Endothelial cell of umbilical vein (primary cell): ENCODE data around the gene DNAJC12. TPM values are rescaled to one million over a fixed set of nuclear protein-coding genes. Genes with fewer than 3 reads are reported as not detected.

Experiments
- BruUV-seq: library from RNA; stranded (reverse); fragments of 400-500 nt; replicated peaks from 2 replicates; lab custom pipeline; 2021; lab: Mats Ljungman, UMichigan
- CTCF ChIA-PET: fragments of 300-600, 350-600 bp; sonication (Branson Sonifier 250); formaldehyde crosslinking; loops from one replicate; lab custom pipeline; 2021; ENCODE audit warnings: antibody characterized with exemption, inconsistent platforms; lab: Charles Lee
- POLR2A ChIA-PET: fragments of 300-600, 350-600 bp; sonication (Branson Sonifier 250); formaldehyde crosslinking; loops from one replicate; lab custom pipeline; 2021; ENCODE audit warnings: antibody characterized with exemption, inconsistent platforms; lab: Charles Lee
- DNase-seq: peaks from one replicate; pipeline ENCODE4 v3.0.0-alpha.2; 2011; ENCODE audit warnings: low read depth, low spot score
- FAIRE-seq: peaks from 2 replicates; lab custom pipeline; 2011; peaks lifted over from hg19 to GRCh38; lab: Jason Lieb, UNC
- H2AFZ ChIP-seq: 2 replicates; pipeline ENCODE4 v1.6.0; 2012; ENCODE audit warnings: low read depth, low read length, control low read depth, inconsistent platforms
- H3K27ac ChIP-seq: 2 replicates; pipeline ENCODE4 v1.5.1; 2011; ENCODE audit warnings: low read depth, mild to moderate bottlenecking, control low read depth, low read length, moderate library complexity; ENCODE audit not compliant: insufficient read depth
- H3K27me3 ChIP-seq, 2 experiments: 2 replicates each; pipeline versions ENCODE4 v1.6.0 to v1.6.1; 2011; ENCODE audit warnings: low read length in 2 of 2, mixed read lengths in 1 of 2; ENCODE audit not compliant: control insufficient read depth in 2 of 2, insufficient read depth in 2 of 2
- H3K36me3 ChIP-seq, 2 experiments: 2 replicates in 1 of 2; 3 replicates in 1 of 2; pipeline ENCODE4 v1.5.1; 2011; ENCODE audit warnings: low read length in 2 of 2, mild to moderate bottlenecking in 1 of 2, moderate library complexity in 1 of 2; ENCODE audit not compliant: control insufficient read depth in 2 of 2, insufficient read depth in 2 of 2; ENCODE audit errors: extremely low read depth in 1 of 2
- H3K4me1 ChIP-seq: 3 replicates; pipeline ENCODE4 v1.5.1; 2011; ENCODE audit warnings: mild to moderate bottlenecking, low read length; ENCODE audit not compliant: control insufficient read depth, insufficient read depth; ENCODE audit errors: extremely low read depth
- H3K4me2 ChIP-seq: 2 replicates; pipeline ENCODE4 v1.6.1; 2011; ENCODE audit warnings: low read length, control low read depth, mixed read lengths; ENCODE audit not compliant: insufficient read depth
- H3K4me3 ChIP-seq, 3 experiments: fragments of 200-600 bp in 1 of 3; sonication (generic), shearing (Covaris generic) in 1 of 3; replicated peaks in 1 of 3; 2 replicates each; pipeline ENCODE4 v1.5.1; 2011 to 2016; ENCODE audit warnings: control low read depth in 3 of 3, low read length in 3 of 3, mild to moderate bottlenecking in 2 of 3, inconsistent platforms in 1 of 3, low read depth in 1 of 3, moderate library complexity in 1 of 3; ENCODE audit not compliant: insufficient read depth in 1 of 3
- H3K79me2 ChIP-seq: 2 replicates; pipeline ENCODE4 v1.6.0; 2012; ENCODE audit warnings: low read length, inconsistent platforms; ENCODE audit not compliant: control insufficient read depth, insufficient read depth
- H3K9ac ChIP-seq: replicated peaks from 2 replicates; pipeline ENCODE3; 2011; ENCODE audit warnings: low read length, control low read depth; ENCODE audit not compliant: insufficient read depth; ENCODE audit errors: extremely low read depth
- H3K9me1 ChIP-seq: replicated peaks from 3 replicates; pipeline ENCODE4 v1.6.0; 2011; ENCODE audit warnings: mild to moderate bottlenecking, low read length; ENCODE audit not compliant: control insufficient read depth, insufficient read depth; ENCODE audit errors: extremely low read depth
- H3K9me3 ChIP-seq: replicated peaks from 2 replicates; pipeline ENCODE4 v1.5.1; 2012; ENCODE audit warnings: low read length, inconsistent platforms; ENCODE audit not compliant: control insufficient read depth, insufficient read depth
- H4K20me1 ChIP-seq: replicated peaks from 2 replicates; pipeline ENCODE3; 2011; ENCODE audit warnings: mild to moderate bottlenecking, low read length; ENCODE audit not compliant: control insufficient read depth, insufficient read depth; ENCODE audit errors: extremely low read depth
- EZH2 ChIP-seq: IDR thresholded peaks from 2 replicates; pipeline ENCODE4 v1.6.1; 2012; ENCODE audit warnings: borderline replicate concordance, low read depth, mild to moderate bottlenecking, moderate library complexity, low read length, inconsistent platforms; ENCODE audit not compliant: severe bottlenecking
- FOS ChIP-seq: IDR thresholded peaks from 2 replicates; pipeline ENCODE4 v1.6.1; 2011; ENCODE audit warnings: mild to moderate bottlenecking, low read length, moderate library complexity, borderline replicate concordance; ENCODE audit not compliant: insufficient read depth
- GATA2 ChIP-seq: IDR thresholded peaks from 2 replicates; pipeline ENCODE4 v1.7.0; 2011; ENCODE audit warnings: low read depth, mild to moderate bottlenecking, moderate library complexity, mixed read lengths, low read length; ENCODE audit not compliant: insufficient read length, insufficient read depth
- JUN ChIP-seq: IDR thresholded peaks from 2 replicates; pipeline ENCODE4 v1.6.1; 2011; ENCODE audit warnings: borderline replicate concordance, low read depth; ENCODE audit not compliant: insufficient read length, insufficient read depth
- MYC ChIP-seq: IDR thresholded peaks from one replicate; pipeline ENCODE4 v1.6.1; 2011; ENCODE audit warnings: mild to moderate bottlenecking, low read depth, low read length
- POLR2A ChIP-seq: IDR thresholded peaks from 2 replicates; pipeline ENCODE4 v1.6.1; 2012; ENCODE audit warnings: low read depth, mild to moderate bottlenecking, control low read depth, low read length
- POLR2AphosphoS5 ChIP-seq: IDR thresholded peaks from 2 replicates; pipeline ENCODE4 v1.6.1; 2012; ENCODE audit warnings: low read depth, mild to moderate bottlenecking, control low read depth, low read length, moderate library complexity; ENCODE audit not compliant: insufficient read depth
- dilution Hi-C: fragments of 300-500 bp; cut with MboI; formaldehyde crosslinking; loops from one replicate; pipeline ENCODE4 v1.15.0; 2019; ENCODE audit warnings: low sequenced_read_pairs; ENCODE audit not compliant: extremely low pct_ligation_motif_present
- intact Hi-C: fragments of 100-400 bp; cut with micrococcal nuclease; formaldehyde crosslinking; loops from one replicate; pipeline ENCODE4 v1.10.0; 2022
- polyA plus RNA-seq, 4 experiments: library from polyadenylated mRNA; depleted of rRNA in 3 of 4; stranded (reverse) in 3 of 4; unstranded in 1 of 4; fragments of >200 nt; gene quantifications; 2 replicates each; pipeline versions ENCODE4 v1.2.1 to v1.2.3, GENCODE V29; 2011 to 2012; ENCODE audit warnings: missing spikeins in 1 of 4
- small RNA-seq: library from RNA; depleted of rRNA; stranded (forward); fragments of <200 nt; gene quantifications from one replicate; pipeline ENCODE3, GENCODE V24; 2012; ENCODE audit warnings: low replicate concordance, low read depth; ENCODE audit not compliant: insufficient read depth, insufficient read length
- total RNA-seq: library from RNA; stranded (reverse); gene quantifications from 2 replicates; pipeline ENCODE4 v1.2.3, GENCODE V29; 2021
- TF ChIP-seq, protein P1 (sequence below), 2 donors: IDR thresholded peaks; 1 replicate in 1 of 2; 2 replicates in 1 of 2; pipeline ENCODE4 v1.5.1; 2011; ENCODE audit warnings: low read length in 2 of 2, mild to moderate bottlenecking in 2 of 2, moderate library complexity in 2 of 2, control low read depth in 1 of 2, inconsistent platforms in 1 of 2, low read depth in 1 of 2; ENCODE audit not compliant: insufficient read depth in 1 of 2; ENCODE audit errors: extremely low read depth in 1 of 2
- TF ChIP-seq, protein P2 (sequence below): IDR thresholded peaks from 2 replicates; pipeline ENCODE4 v1.6.1; 2011; ENCODE audit not compliant: insufficient read depth, insufficient read length

DNAJC12 gene
- total and polyA plus RNA-seq, 2 donors (not counting 3 experiments of a cell fraction or from before 2014, with no cell fraction given): 0.54 to 1.0 TPM

- TF ChIP-seq JUN (no peak), EZH2 (no peak), GATA2 (no peak), FOS (no peak), POLR2AphosphoS5 (no peak), MYC (no peak), POLR2A (no peak)
- TF ChIP-seq, protein P1, sequence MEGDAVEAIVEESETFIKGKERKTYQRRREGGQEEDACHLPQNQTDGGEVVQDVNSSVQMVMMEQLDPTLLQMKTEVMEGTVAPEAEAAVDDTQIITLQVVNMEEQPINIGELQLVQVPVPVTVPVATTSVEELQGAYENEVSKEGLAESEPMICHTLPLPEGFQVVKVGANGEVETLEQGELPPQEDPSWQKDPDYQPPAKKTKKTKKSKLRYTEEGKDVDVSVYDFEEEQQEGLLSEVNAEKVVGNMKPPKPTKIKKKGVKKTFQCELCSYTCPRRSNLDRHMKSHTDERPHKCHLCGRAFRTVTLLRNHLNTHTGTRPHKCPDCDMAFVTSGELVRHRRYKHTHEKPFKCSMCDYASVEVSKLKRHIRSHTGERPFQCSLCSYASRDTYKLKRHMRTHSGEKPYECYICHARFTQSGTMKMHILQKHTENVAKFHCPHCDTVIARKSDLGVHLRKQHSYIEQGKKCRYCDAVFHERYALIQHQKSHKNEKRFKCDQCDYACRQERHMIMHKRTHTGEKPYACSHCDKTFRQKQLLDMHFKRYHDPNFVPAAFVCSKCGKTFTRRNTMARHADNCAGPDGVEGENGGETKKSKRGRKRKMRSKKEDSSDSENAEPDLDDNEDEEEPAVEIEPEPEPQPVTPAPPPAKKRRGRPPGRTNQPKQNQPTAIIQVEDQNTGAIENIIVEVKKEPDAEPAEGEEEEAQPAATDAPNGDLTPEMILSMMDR (IDR thresholded peaks at IDR 0.05; ENCODE audit: extremely low read depth in 1 of 2, insufficient read depth in 1 of 2, low read depth in 1 of 2, low read length in 2 of 2): no peak
- TF ChIP-seq, protein P2, sequence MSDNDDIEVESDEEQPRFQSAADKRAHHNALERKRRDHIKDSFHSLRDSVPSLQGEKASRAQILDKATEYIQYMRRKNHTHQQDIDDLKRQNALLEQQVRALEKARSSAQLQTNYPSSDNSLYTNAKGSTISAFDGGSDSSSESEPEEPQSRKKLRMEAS: no peak
- H3K27ac ChIP-seq: no peak overlapping the region
- no peaks in the 10 kb centered on the region for H3K9me1 ChIP-seq
- H3K4me3 ChIP-seq: no peak overlapping the region
- POLR2A ChIA-PET: no interaction called here
- H4K20me1 ChIP-seq: no peaks in the 10 kb centered on the region
- no peak overlapping the region for H2AFZ ChIP-seq
- no peak for FAIRE-seq
- H3K36me3 ChIP-seq: no peaks in the 10 kb centered on the region
- no peaks in the 10 kb centered on the region for H3K9me3 ChIP-seq
- no peak overlapping the region for H3K9ac ChIP-seq
- dilution Hi-C loops: no loop called here
- no peaks in the 10 kb centered on the region for H3K79me2 ChIP-seq
- H3K4me2 ChIP-seq: no peak overlapping the region
- intact Hi-C loops: no loop called here
- CTCF ChIA-PET: interaction anchor here (1.4 kb wide), 1 partner anchor 19 kb away, joined by 4 read pairs; no protein-coding TSS in a partner anchor
- peaks cover 3 to 22% of the 10 kb centered on the region in 2 experiments for H3K27me3 ChIP-seq
- no TSS peak for BruUV-seq
- H3K4me1 ChIP-seq: peaks cover 3% of the 10 kb centered on the region
- DNase-seq: no peak
Measured at GRCh38 chr10:67760272-67760671, 77.7 kb downstream of the DNAJC12 start.

Small RNA genes within 50 kb of the gene (small RNA-seq; reads per million reads assigned to genes)
- gene RN7SL394P (not detected), gene RNU6-1250P (not detected), gene RNU6-523P (not detected)

Other genes with a start within 250 kb of the DNAJC12 start
- not detected in 2 replicates for gene CTNNA3, start 142.0 kb downstream of the DNAJC12 start, total RNA-seq
- not detected in 2 replicates for gene CTNNA3, start 142.0 kb downstream of the DNAJC12 start, polyA plus RNA-seq
- gene SIRT1, start 46.5 kb upstream of the DNAJC12 start, total RNA-seq: 14.8 and 15.1 TPM in 2 replicates
- 2.5 and 3.7 TPM in 2 replicates for gene SIRT1, start 46.5 kb upstream of the DNAJC12 start, polyA plus RNA-seq
- 68.7 and 73.7 TPM in 2 replicates for gene HERC4, start 237.1 kb upstream of the DNAJC12 start, total RNA-seq
- 8.0 and 10.6 TPM in 2 replicates for gene HERC4, start 237.1 kb upstream of the DNAJC12 start, polyA plus RNA-seq